HG03432 (cell line): Measurements from ENCODE around the gene SLCO2B1.
A peak's percentile ranks its signal among the peaks of the same experiment; 100 is the strongest.
"Not testable (repeated sequence)": the region's sequence is repeated elsewhere in the genome, so short reads cannot be mapped to it uniquely, and the experiment has no call there.

Experiments used
- ATAC-seq: cut with Tn5 transposase; IDR thresholded peaks from one replicate; pipeline ENCODE4 v1.9.1; 2021; ENCODE audit warnings: mild to moderate bottlenecking, moderate library complexity; ENCODE audit not compliant: unreplicated experiment

The SLCO2B1 gene

GRCh38 chr11:75150879-75151278 lies at the start of gene SLCO2B1:
TSS of gene SLCO2B1 (plus strand) at chr11:75151107. CDS start at chr11:75151382, 275 bp downstream.
- ATAC-seq, result no peak

- no peak for ATAC-seq
Observed at GRCh38 chr11:75101424-75102128, 49.3 kb upstream of the SLCO2B1 start.

GRCh38 chr11:75103380-75104026 lies 47.4 kb upstream of the SLCO2B1 start:
- ATAC-seq, result peak; percentile 53

- no peak for ATAC-seq
Observed at GRCh38 chr11:75105462-75105925, 45.4 kb upstream of the SLCO2B1 start.

GRCh38 chr11:75105967-75106681 lies 44.8 kb upstream of the SLCO2B1 start:
- ATAC-seq, result not testable (repeated sequence)

- no peak for ATAC-seq
Observed at GRCh38 chr11:75107187-75107586, 43.7 kb upstream of the SLCO2B1 start.

GRCh38 chr11:75112200-75112599 lies 38.7 kb upstream of the SLCO2B1 start:
- ATAC-seq, result no peak

GRCh38 chr11:75113030-75113429 lies 37.9 kb upstream of the SLCO2B1 start:
- ATAC-seq, result no peak

- no peak for ATAC-seq
Observed at GRCh38 chr11:75114465-75114864, 36.4 kb upstream of the SLCO2B1 start.

- no peak for ATAC-seq
Observed at GRCh38 chr11:75118577-75118976, 32.3 kb upstream of the SLCO2B1 start.

- ATAC-seq, result no peak
Observed at GRCh38 chr11:75126564-75126963, 24.3 kb upstream of the SLCO2B1 start.

GRCh38 chr11:75132080-75132479 lies 18.8 kb upstream of the SLCO2B1 start:
- ATAC-seq, result no peak

GRCh38 chr11:75133976-75134375 lies 16.9 kb upstream of the SLCO2B1 start:
- no peak for ATAC-seq

- no peak for ATAC-seq
Observed at GRCh38 chr11:75135021-75135650, 15.8 kb upstream of the SLCO2B1 start.

GRCh38 chr11:75135651-75136050 lies 15.3 kb upstream of the SLCO2B1 start:
- ATAC-seq, result no peak

GRCh38 chr11:75140269-75141138 lies 10.4 kb upstream of the SLCO2B1 start:
- no peak for ATAC-seq

GRCh38 chr11:75141166-75141565 lies 9.7 kb upstream of the SLCO2B1 start:
- no peak for ATAC-seq

GRCh38 chr11:75142714-75143419 lies 8.0 kb upstream of the SLCO2B1 start:
- peak; percentile 81 for ATAC-seq

- no peak for ATAC-seq
Observed at GRCh38 chr11:75143420-75143731, 7.5 kb upstream of the SLCO2B1 start.

GRCh38 chr11:75144716-75145014 lies 6.2 kb upstream of the SLCO2B1 start:
- ATAC-seq, result no peak
